ENCODE measurements around the gene PHEX.

GRCh38 chrX:22090181-22090580, 58.1 kb downstream of the PHEX start:
- TF ChIP-seq CTCF (IDR thresholded peaks at IDR 0.05) (no peak), ZFX (IDR thresholded peaks at IDR 0.05; ENCODE audit: borderline replicate concordance) (no peak)
